Liver (tissue), 9 donors: ENCODE measurements around the gene MRTFB. TPM values are rescaled to one million over a fixed set of nuclear protein-coding genes. Genes with fewer than 3 reads are reported as not detected.

Source experiments
- DNase-seq: peaks from one replicate; pipeline ENCODE4 v3.0.0-alpha.2; 2017; ENCODE audit warnings: low spot score
- H3K27ac ChIP-seq, 2 donors: one replicate each; pipeline ENCODE4 v1.7.0; 2013; ENCODE audit warnings: inconsistent platforms in 2 of 2, low read length in 2 of 2, control low read depth in 1 of 2, low read depth in 1 of 2, mild to moderate bottlenecking in 1 of 2
- H3K27me3 ChIP-seq, 4 donors: one replicate each; pipeline versions ENCODE4 v1.6.1 to v1.7.0; 2013; ENCODE audit warnings: low read length in 3 of 4, inconsistent platforms in 1 of 4, mild to moderate bottlenecking in 1 of 4, moderate library complexity in 1 of 4; ENCODE audit not compliant: control insufficient read depth in 4 of 4, insufficient read depth in 4 of 4
- H3K36me3 ChIP-seq, 4 donors: one replicate each; pipeline versions ENCODE4 v1.6.1 to v1.7.0; 2013; ENCODE audit warnings: low read length in 3 of 4, mild to moderate bottlenecking in 3 of 4, low read depth in 1 of 4, moderate library complexity in 1 of 4; ENCODE audit not compliant: control insufficient read depth in 4 of 4, insufficient read depth in 3 of 4
- H3K4me1 ChIP-seq, 4 donors: one replicate each; pipeline versions ENCODE4 v1.6.1 to v1.7.0; 2013; ENCODE audit warnings: low read length in 3 of 4, mild to moderate bottlenecking in 3 of 4, moderate library complexity in 1 of 4; ENCODE audit not compliant: control insufficient read depth in 4 of 4, insufficient read depth in 4 of 4
- H3K4me3 ChIP-seq, 3 donors: one replicate each; pipeline versions ENCODE4 v1.6.1 to v1.7.0; 2013; ENCODE audit warnings: low read length in 3 of 3, control low read depth in 1 of 3, low read depth in 1 of 3, mild to moderate bottlenecking in 1 of 3
- H3K9ac ChIP-seq, 2 donors: one replicate each; pipeline ENCODE4 v1.7.0; 2013; ENCODE audit warnings: low read length in 2 of 2, mild to moderate bottlenecking in 2 of 2, moderate library complexity in 2 of 2, control low read depth in 1 of 2, low read depth in 1 of 2
- H3K9me3 ChIP-seq, 4 donors: one replicate each; pipeline versions ENCODE4 v1.6.1 to v1.7.0; 2013; ENCODE audit warnings: low read length in 3 of 4; ENCODE audit not compliant: control insufficient read depth in 4 of 4
- EGR1 ChIP-seq, 2 donors: IDR thresholded peaks; 2 replicates each; pipeline ENCODE4 v1.6.1; 2016 to 2018; ENCODE audit warnings: antibody characterized with exemption in 2 of 2, low read depth in 2 of 2
- FOXA1 ChIP-seq: IDR thresholded peaks from 2 replicates; pipeline ENCODE4 v1.6.1; 2016; ENCODE audit warnings: antibody characterized with exemption
- FOXA2 ChIP-seq: IDR thresholded peaks from 2 replicates; pipeline ENCODE4 v1.6.1; 2016; ENCODE audit warnings: antibody characterized with exemption
- GABPA ChIP-seq, 2 donors: IDR thresholded peaks in 1 of 2; conservative IDR thresholded peaks in 1 of 2; 2 replicates each; pipeline ENCODE4 v1.6.1; 2016; ENCODE audit warnings: antibody characterized with exemption in 2 of 2, mild to moderate bottlenecking in 1 of 2, moderate library complexity in 1 of 2
- HNF4A ChIP-seq, 2 donors: conservative IDR thresholded peaks; 2 replicates each; pipeline ENCODE4 v1.6.1; 2016; ENCODE audit warnings: antibody characterized with exemption in 2 of 2, mild to moderate bottlenecking in 2 of 2
- HNF4G ChIP-seq: IDR thresholded peaks from 2 replicates; pipeline ENCODE4 v1.6.1; 2016; ENCODE audit warnings: antibody characterized with exemption
- NR2F2 ChIP-seq: IDR thresholded peaks from 2 replicates; pipeline ENCODE4 v1.6.1; 2016; ENCODE audit warnings: antibody characterized with exemption
- RAD21 ChIP-seq, 2 donors: IDR thresholded peaks; 2 replicates each; pipeline ENCODE4 v1.6.1; 2016; ENCODE audit warnings: antibody characterized with exemption in 2 of 2, mild to moderate bottlenecking in 2 of 2
- TAF1 ChIP-seq: conservative IDR thresholded peaks from 2 replicates; pipeline ENCODE4 v1.6.1; 2016; ENCODE audit warnings: antibody characterized with exemption, mild to moderate bottlenecking
- YY1 ChIP-seq: IDR thresholded peaks from 2 replicates; pipeline ENCODE4 v1.6.1; 2016; ENCODE audit warnings: antibody characterized with exemption, mild to moderate bottlenecking
- WGBS: extraction: QIAGEN DNeasy Blood & Tissue Kit; methylation state at CpG from one replicate; pipeline ENCODE4 v1.1.7; 2013; 5-methylcytosine and 5-hydroxymethylcytosine counted together
- polyA plus RNA-seq, 2 donors: library from polyadenylated mRNA; stranded (reverse) in 1 of 2; unstranded in 1 of 2; fragments of 200-250 nt in 1 of 2; fragments of >200 nt in 1 of 2; fragmentation: Nextera tagmentation in 1 of 2; extraction: Ambion mirVana in 1 of 2; gene quantifications; one replicate each; pipeline versions ENCODE4 v1.2.1 to v1.2.3, GENCODE V29; 2013 to 2015
- total RNA-seq, 2 donors: library from RNA; depleted of rRNA; stranded (reverse); fragments of >200 nt; gene quantifications; one replicate each; pipeline ENCODE4 v1.2.3, GENCODE V29; 2014
- TF ChIP-seq, protein P1 (sequence below): fragments of 150-350 bp; IDR thresholded peaks from 2 replicates; pipeline ENCODE4 v1.5.1; 2017; ENCODE audit warnings: improper control_type of control experiment, low read depth, low read length; ENCODE audit not compliant: missing input control
- TF ChIP-seq, protein P2 (sequence below): IDR thresholded peaks from 2 replicates; pipeline ENCODE4 v1.6.1; 2016; ENCODE audit warnings: antibody characterized with exemption
- TF ChIP-seq, protein P3 (sequence below): IDR thresholded peaks from 2 replicates; pipeline ENCODE4 v1.6.1; 2016; ENCODE audit warnings: antibody characterized with exemption
- TF ChIP-seq, protein P4 (sequence below): IDR thresholded peaks from 2 replicates; pipeline ENCODE4 v1.6.1; 2016; ENCODE audit warnings: antibody characterized with exemption
- TF ChIP-seq, protein P5 (sequence below): IDR thresholded peaks from 2 replicates; pipeline ENCODE4 v1.6.1; 2016; ENCODE audit warnings: antibody characterized with exemption, mild to moderate bottlenecking
- donor health status: healthy.
- donor health status: healthy.
- donor health status: healthy.
- donor health status: healthy.
- donor health status: healthy.

The MRTFB gene
- total and polyA plus RNA-seq, 4 donors: 4.1 to 14.2 (median 5.8) TPM

DNA sequence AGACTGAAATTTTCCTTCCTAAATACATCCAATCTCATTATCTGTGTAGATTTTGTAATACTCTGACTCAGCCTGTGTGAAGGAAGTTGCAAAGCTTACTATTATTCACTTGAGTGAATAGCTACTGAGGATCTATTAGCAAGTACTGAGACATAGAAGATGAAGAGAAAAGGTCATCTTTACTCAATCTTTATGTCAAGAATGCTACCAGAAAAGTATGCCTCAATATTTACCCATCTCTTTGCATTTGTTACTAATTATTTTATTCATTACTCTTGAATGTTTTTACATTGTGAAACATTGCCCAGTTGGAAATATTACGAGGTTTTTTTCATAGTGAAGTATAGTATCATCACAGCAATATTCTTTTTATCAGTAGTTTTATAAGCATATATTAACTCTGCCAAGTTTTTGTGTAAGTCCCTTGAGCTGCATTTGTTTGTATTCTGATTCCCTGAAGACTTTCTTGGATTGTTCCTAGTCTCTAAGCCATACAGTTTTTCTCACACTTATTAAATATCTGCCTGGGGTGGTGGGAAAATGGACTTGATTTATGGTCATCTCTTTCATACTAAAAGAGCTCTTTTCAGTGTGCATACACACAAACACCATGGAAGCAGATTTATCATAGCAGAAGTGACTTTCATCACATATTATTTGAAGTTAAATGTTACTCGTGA, 110.4 kb downstream of the MRTFB start:
- Histone ChIP-seq H3K27me3 (no peaks in the 10 kb centered on the region), H3K36me3 (peaks cover 0 to 2% (median 0%) of the 10 kb centered on the region in 4 donors), H3K4me1 (no peaks in the 10 kb centered on the region), H3K4me3 (no peak overlapping the region), H3K9me3 (no peaks in the 10 kb centered on the region), H3K9ac (no peak overlapping the region), H3K27ac (no peak overlapping the region)
- TF ChIP-seq HNF4G: no peak
- TF ChIP-seq, protein P1, sequence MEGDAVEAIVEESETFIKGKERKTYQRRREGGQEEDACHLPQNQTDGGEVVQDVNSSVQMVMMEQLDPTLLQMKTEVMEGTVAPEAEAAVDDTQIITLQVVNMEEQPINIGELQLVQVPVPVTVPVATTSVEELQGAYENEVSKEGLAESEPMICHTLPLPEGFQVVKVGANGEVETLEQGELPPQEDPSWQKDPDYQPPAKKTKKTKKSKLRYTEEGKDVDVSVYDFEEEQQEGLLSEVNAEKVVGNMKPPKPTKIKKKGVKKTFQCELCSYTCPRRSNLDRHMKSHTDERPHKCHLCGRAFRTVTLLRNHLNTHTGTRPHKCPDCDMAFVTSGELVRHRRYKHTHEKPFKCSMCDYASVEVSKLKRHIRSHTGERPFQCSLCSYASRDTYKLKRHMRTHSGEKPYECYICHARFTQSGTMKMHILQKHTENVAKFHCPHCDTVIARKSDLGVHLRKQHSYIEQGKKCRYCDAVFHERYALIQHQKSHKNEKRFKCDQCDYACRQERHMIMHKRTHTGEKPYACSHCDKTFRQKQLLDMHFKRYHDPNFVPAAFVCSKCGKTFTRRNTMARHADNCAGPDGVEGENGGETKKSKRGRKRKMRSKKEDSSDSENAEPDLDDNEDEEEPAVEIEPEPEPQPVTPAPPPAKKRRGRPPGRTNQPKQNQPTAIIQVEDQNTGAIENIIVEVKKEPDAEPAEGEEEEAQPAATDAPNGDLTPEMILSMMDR: no peak
- TF ChIP-seq, protein P2, sequence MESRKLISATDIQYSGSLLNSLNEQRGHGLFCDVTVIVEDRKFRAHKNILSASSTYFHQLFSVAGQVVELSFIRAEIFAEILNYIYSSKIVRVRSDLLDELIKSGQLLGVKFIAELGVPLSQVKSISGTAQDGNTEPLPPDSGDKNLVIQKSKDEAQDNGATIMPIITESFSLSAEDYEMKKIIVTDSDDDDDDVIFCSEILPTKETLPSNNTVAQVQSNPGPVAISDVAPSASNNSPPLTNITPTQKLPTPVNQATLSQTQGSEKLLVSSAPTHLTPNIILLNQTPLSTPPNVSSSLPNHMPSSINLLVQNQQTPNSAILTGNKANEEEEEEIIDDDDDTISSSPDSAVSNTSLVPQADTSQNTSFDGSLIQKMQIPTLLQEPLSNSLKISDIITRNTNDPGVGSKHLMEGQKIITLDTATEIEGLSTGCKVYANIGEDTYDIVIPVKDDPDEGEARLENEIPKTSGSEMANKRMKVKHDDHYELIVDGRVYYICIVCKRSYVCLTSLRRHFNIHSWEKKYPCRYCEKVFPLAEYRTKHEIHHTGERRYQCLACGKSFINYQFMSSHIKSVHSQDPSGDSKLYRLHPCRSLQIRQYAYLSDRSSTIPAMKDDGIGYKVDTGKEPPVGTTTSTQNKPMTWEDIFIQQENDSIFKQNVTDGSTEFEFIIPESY: no peak
- TF ChIP-seq YY1: no peak
- TF ChIP-seq EGR1 (IDR thresholded peaks at IDR 0.05; ENCODE audit: low read depth in 2 of 2): no peak
- TF ChIP-seq HNF4A (conservative IDR thresholded peaks at IDR 0.05): no peak
- TF ChIP-seq GABPA (IDR thresholded peaks at IDR 0.05 in 1 of 2, conservative IDR thresholded peaks at IDR 0.05 in 1 of 2): no peak
- 95% methylated on average over 2 of the region's 2 CpGs for WGBS
- DNase-seq: no peak

DNA sequence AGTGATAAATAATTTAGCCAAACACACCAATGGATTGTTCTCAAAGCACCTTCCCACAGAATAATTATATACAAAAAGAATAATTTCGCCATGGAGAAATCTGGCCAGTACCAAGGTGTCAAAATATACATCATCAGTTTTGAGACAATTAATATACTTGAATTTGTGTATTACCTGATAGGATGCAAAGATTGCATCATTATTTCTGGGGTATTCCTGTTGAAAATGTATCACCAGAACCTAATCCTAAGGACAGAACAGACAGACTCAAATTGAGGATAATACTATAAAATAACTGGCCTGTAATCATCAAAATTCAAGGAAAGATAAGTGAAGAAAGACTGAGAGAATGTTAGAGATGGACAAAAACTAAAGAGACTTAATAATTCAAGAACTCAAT, 111.9 kb downstream of the MRTFB start:
- 100% methylated on average over 1 of the region's 1 CpG for WGBS
- Histone ChIP-seq H3K4me1 (no peaks in the 10 kb centered on the region), H3K9me3 (no peaks in the 10 kb centered on the region), H3K27ac (no peak overlapping the region), H3K27me3 (no peaks in the 10 kb centered on the region), H3K36me3 (peaks cover 0 to 2% (median 0%) of the 10 kb centered on the region in 4 donors), H3K4me3 (no peak overlapping the region), H3K9ac (no peak overlapping the region)
- DNase-seq: no peak
- TF ChIP-seq, protein P3, sequence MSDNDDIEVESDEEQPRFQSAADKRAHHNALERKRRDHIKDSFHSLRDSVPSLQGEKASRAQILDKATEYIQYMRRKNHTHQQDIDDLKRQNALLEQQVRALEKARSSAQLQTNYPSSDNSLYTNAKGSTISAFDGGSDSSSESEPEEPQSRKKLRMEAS: no peak
- TF ChIP-seq, protein P2: no peak
- TF ChIP-seq, protein P4, sequence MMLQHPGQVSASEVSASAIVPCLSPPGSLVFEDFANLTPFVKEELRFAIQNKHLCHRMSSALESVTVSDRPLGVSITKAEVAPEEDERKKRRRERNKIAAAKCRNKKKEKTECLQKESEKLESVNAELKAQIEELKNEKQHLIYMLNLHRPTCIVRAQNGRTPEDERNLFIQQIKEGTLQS: no peak
- TF ChIP-seq EGR1 (IDR thresholded peaks at IDR 0.05; ENCODE audit: low read depth in 2 of 2) (no peak), FOXA1 (no peak), FOXA2 (no peak), TAF1 (no peak), RAD21 (IDR thresholded peaks at IDR 0.05) (no peak), HNF4A (conservative IDR thresholded peaks at IDR 0.05) (no peak), GABPA (IDR thresholded peaks at IDR 0.05 in 1 of 2, conservative IDR thresholded peaks at IDR 0.05 in 1 of 2) (no peak), NR2F2 (no peak), HNF4G (no peak), YY1 (no peak)
- TF ChIP-seq, protein P5, sequence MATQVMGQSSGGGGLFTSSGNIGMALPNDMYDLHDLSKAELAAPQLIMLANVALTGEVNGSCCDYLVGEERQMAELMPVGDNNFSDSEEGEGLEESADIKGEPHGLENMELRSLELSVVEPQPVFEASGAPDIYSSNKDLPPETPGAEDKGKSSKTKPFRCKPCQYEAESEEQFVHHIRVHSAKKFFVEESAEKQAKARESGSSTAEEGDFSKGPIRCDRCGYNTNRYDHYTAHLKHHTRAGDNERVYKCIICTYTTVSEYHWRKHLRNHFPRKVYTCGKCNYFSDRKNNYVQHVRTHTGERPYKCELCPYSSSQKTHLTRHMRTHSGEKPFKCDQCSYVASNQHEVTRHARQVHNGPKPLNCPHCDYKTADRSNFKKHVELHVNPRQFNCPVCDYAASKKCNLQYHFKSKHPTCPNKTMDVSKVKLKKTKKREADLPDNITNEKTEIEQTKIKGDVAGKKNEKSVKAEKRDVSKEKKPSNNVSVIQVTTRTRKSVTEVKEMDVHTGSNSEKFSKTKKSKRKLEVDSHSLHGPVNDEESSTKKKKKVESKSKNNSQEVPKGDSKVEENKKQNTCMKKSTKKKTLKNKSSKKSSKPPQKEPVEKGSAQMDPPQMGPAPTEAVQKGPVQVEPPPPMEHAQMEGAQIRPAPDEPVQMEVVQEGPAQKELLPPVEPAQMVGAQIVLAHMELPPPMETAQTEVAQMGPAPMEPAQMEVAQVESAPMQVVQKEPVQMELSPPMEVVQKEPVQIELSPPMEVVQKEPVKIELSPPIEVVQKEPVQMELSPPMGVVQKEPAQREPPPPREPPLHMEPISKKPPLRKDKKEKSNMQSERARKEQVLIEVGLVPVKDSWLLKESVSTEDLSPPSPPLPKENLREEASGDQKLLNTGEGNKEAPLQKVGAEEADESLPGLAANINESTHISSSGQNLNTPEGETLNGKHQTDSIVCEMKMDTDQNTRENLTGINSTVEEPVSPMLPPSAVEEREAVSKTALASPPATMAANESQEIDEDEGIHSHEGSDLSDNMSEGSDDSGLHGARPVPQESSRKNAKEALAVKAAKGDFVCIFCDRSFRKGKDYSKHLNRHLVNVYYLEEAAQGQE: no peak
- TF ChIP-seq, protein P1: no peak
